Aorta (tissue), 5 donors: Measurements from ENCODE around the gene CRY2. TPM values are rescaled to one million over a fixed set of nuclear protein-coding genes. Genes with fewer than 3 reads are reported as not detected.
"Not testable (repeated sequence)": the region's sequence is repeated elsewhere in the genome, so short reads cannot be mapped to it uniquely, and the experiment has no call there.

Experiments used
- ATAC-seq: fragments of 200-7000 bp; cut with Tn5 transposase; one replicate; pipeline ENCODE4 v1.9.1; 2022; ENCODE audit warnings: moderate library complexity; ENCODE audit not compliant: low FRiP score
- DNase-seq, 2 donors: peaks; one replicate each; pipeline ENCODE4 v3.0.0-alpha.2; 2020
- H3K27ac ChIP-seq, 2 donors: one replicate each; pipeline ENCODE4 v1.5.1; 2013; ENCODE audit warnings: low read length in 2 of 2, mild to moderate bottlenecking in 2 of 2, moderate library complexity in 2 of 2, control low read depth in 1 of 2, inconsistent platforms in 1 of 2, low read depth in 1 of 2
- H3K27me3 ChIP-seq, 2 donors: one replicate each; pipeline ENCODE4 v1.6.1; 2013; ENCODE audit warnings: control low read depth in 1 of 2, low read length in 1 of 2, mild to moderate bottlenecking in 1 of 2, moderate library complexity in 1 of 2; ENCODE audit not compliant: insufficient read depth in 2 of 2, control insufficient read depth in 1 of 2
- H3K36me3 ChIP-seq, 2 donors: one replicate each; pipeline ENCODE4 v1.6.1; 2013; ENCODE audit warnings: control low read depth in 1 of 2, low read length in 1 of 2, mild to moderate bottlenecking in 1 of 2; ENCODE audit not compliant: insufficient read depth in 2 of 2, control insufficient read depth in 1 of 2
- H3K4me1 ChIP-seq, 2 donors: one replicate each; pipeline ENCODE4 v1.6.1; 2013; ENCODE audit warnings: low read length in 2 of 2, control low read depth in 1 of 2, mild to moderate bottlenecking in 1 of 2, moderate library complexity in 1 of 2; ENCODE audit not compliant: insufficient read depth in 2 of 2, control insufficient read depth in 1 of 2
- H3K4me3 ChIP-seq, 2 donors: one replicate each; pipeline ENCODE4 v1.5.1; 2013; ENCODE audit warnings: low read length in 2 of 2, control low read depth in 1 of 2, mild to moderate bottlenecking in 1 of 2
- H3K9me3 ChIP-seq: one replicate; pipeline ENCODE4 v1.6.1; 2013; ENCODE audit warnings: mild to moderate bottlenecking, low read length; ENCODE audit not compliant: control insufficient read depth
- WGBS, 2 donors: extraction: QIAGEN DNeasy Blood & Tissue Kit; methylation state at CpG; one replicate each; pipeline ENCODE4 v1.1.7; 2013; 5-methylcytosine and 5-hydroxymethylcytosine counted together
- intact Hi-C, 2 donors: fragments of 100-400 bp; cut with DNase I; formaldehyde crosslinking; loops; one replicate each; pipeline versions ENCODE4 v1.14.2 to v1.15.0; 2022
- polyA plus RNA-seq, 2 donors: library from polyadenylated mRNA; stranded (reverse); fragments of 200-250 nt; gene quantifications; one replicate each; pipeline ENCODE4 v1.2.3, GENCODE V29; 2013
- total RNA-seq, 2 donors: library from RNA; stranded (reverse); fragmentation: NEBNext Ultra II Directional; extraction: Animal tissue kit (Norgen Biotek cat#: 25700); gene quantifications; one replicate each; pipeline ENCODE4 v1.2.1, GENCODE V29; 2021
- donor health status: healthy with polysubstance abuse.
- donor health status: Bipolar disorder and iron deficiency.
- donor health status: DM: no; HTN: no; CAD: no.
- donor health status: DM: no; HTN: no; CAD: no.
- donor health status: DM: yes; HTN: yes; CAD: no.

Gene CRY2
- total and polyA plus RNA-seq, 4 donors = 6.4 to 54.1 (median 28.2) TPM

- Histone ChIP-seq H3K36me3 (no peaks in the 10 kb centered on the region), H3K4me3 (peak within 1 kb of the TSS; percentile 64 to 93), H3K4me1 (no peaks in the 10 kb centered on the region), H3K27ac (peak within 1 kb of the TSS in 1 of 2 donors; percentile 42), H3K9me3 (no peaks in the 10 kb centered on the region), H3K27me3 (no peaks in the 10 kb centered on the region)
- intact Hi-C loops = no loop called here
- 0 to 1% methylated on average over 29 to 49 of the region's 49 CpGs for WGBS, 2 donors
- DNase-seq (peak; percentile 98 to 99), ATAC-seq (peak; percentile 98)
These were observed 42.4 kb upstream of the CRY2 start, which contains the start of gene SLC35C1 for GRCh38 chr11:45804761-45805304. SLC35C1 (plus strand) TSS chr11:45805149; CDS start chr11:45805802, 653 bp downstream.

- H3K4me1 ChIP-seq = no peaks in the 10 kb centered on the region
These were observed 41.8 kb upstream of the CRY2 start for GRCh38 chr11:45805305-45806071.

GRCh38 chr11:45806072-45806933, 41.0 kb upstream of the CRY2 start:
- Histone ChIP-seq H3K9me3 (no peaks in the 10 kb centered on the region), H3K36me3 (peaks cover 0 to 1% of the 10 kb centered on the region in 2 donors), H3K27ac (no peak overlapping the region), H3K4me1 (no peaks in the 10 kb centered on the region), H3K27me3 (no peaks in the 10 kb centered on the region), H3K4me3 (no peak overlapping the region)
- WGBS, 2 donors = 78 to 84% methylated on average over 20 of the region's 20 CpGs
- intact Hi-C loops = no loop called here
- DNase-seq = no peak
- no peak for ATAC-seq

More at GRCh38 chr11:45805305-45806071, 41.8 kb upstream of the CRY2 start:
- DNase-seq (peak; percentile 71 to 83), ATAC-seq (peak; percentile 42)
- intact Hi-C loops = no loop called here
- Histone ChIP-seq H3K27ac (peak overlapping the region in 1 of 2 donors; percentile 14), H3K4me3 (peak overlapping the region; percentile 59 to 93), H3K9me3 (no peaks in the 10 kb centered on the region), H3K27me3 (no peaks in the 10 kb centered on the region), H3K36me3 (no peaks in the 10 kb centered on the region)
- WGBS, 2 donors = 17 to 19% methylated on average over 25 to 29 of the region's 29 CpGs

- no peaks in the 10 kb centered on the region for H3K27me3 ChIP-seq
- 64 to 75% methylated on average over 7 of the region's 7 CpGs for WGBS, 2 donors
- no peak for ATAC-seq
These were observed 40.1 kb upstream of the CRY2 start for GRCh38 chr11:45806937-45807791.

GRCh38 chr11:45807792-45808238, 39.5 kb upstream of the CRY2 start:
- Histone ChIP-seq H3K4me1 (no peaks in the 10 kb centered on the region), H3K4me3 (no peak overlapping the region), H3K27me3 (no peaks in the 10 kb centered on the region), H3K27ac (no peak overlapping the region), H3K36me3 (peaks cover 0 to 5% of the 10 kb centered on the region in 2 donors), H3K9me3 (no peaks in the 10 kb centered on the region)
- ATAC-seq = no peak
- no peak for DNase-seq
- intact Hi-C loops = no loop called here
- WGBS, 2 donors = 75 to 83% methylated on average over 4 of the region's 4 CpGs

More at GRCh38 chr11:45806937-45807791, 40.1 kb upstream of the CRY2 start:
- Histone ChIP-seq H3K4me1 (no peaks in the 10 kb centered on the region), H3K9me3 (no peaks in the 10 kb centered on the region), H3K27ac (no peak overlapping the region), H3K4me3 (no peak overlapping the region), H3K36me3 (peaks cover 0 to 5% of the 10 kb centered on the region in 2 donors)
- intact Hi-C loops = no loop called here
- no peak for DNase-seq

GRCh38 chr11:45808427-45808826, 38.8 kb upstream of the CRY2 start:
- DNase-seq, H3K27me3 ChIP-seq, H3K27ac ChIP-seq, H3K36me3 ChIP-seq, H3K4me1 ChIP-seq, H3K9me3 ChIP-seq, intact Hi-C loops, ATAC-seq, H3K4me3 ChIP-seq: not testable (repeated sequence)
- 95% methylated on average over 6 of the region's 6 CpGs for WGBS, 2 donors

GRCh38 chr11:45809456-45810395, 37.5 kb upstream of the CRY2 start:
- H3K9me3 ChIP-seq = no peaks in the 10 kb centered on the region
- intact Hi-C loops = no loop called here
- no peak overlapping the region for H3K4me3 ChIP-seq
- no peak for DNase-seq
- no peaks in the 10 kb centered on the region for H3K4me1 ChIP-seq
- no peak overlapping the region for H3K27ac ChIP-seq
- H3K27me3 ChIP-seq = no peaks in the 10 kb centered on the region
- no peak for ATAC-seq
- peaks cover 0 to 5% of the 10 kb centered on the region in 2 donors for H3K36me3 ChIP-seq
- 79 to 80% methylated on average over 11 of the region's 11 CpGs for WGBS, 2 donors
